Spleen (tissue), 11 donors: Measurements from ENCODE around the gene RANBP3L. TPM values are rescaled to one million over a fixed set of nuclear protein-coding genes. Genes with fewer than 3 reads are reported as not detected.

ENCODE experiments used
- DNase-seq: peaks from one replicate; pipeline ENCODE4 v3.0.0-alpha.2; 2020
- H3K27ac ChIP-seq, 8 donors: fragments of 200-600 bp; sonication (generic) in 7 of 8; 1 replicate in 4 of 8; 2 replicates in 4 of 8; pipeline versions ENCODE4 v1.5.0 to v1.8.0; 2016 to 2021; ENCODE audit warnings: inconsistent platforms in 4 of 8, mild to moderate bottlenecking in 4 of 8, moderate library complexity in 1 of 8
- H3K27me3 ChIP-seq, 7 donors: fragments of 200-600 bp; sonication (generic) in 6 of 7; replicated peaks in 1 of 7; 1 replicate in 4 of 7; 2 replicates in 3 of 7; pipeline versions ENCODE4 v1.5.0 to v1.8.0; 2016 to 2021; ENCODE audit warnings: inconsistent platforms in 3 of 7, mild to moderate bottlenecking in 1 of 7
- H3K36me3 ChIP-seq, 6 donors: fragments of 200-600 bp; sonication (generic) in 5 of 6; 1 replicate in 4 of 6; 2 replicates in 2 of 6; pipeline versions ENCODE4 v1.5.0 to v1.8.0; 2016 to 2021; ENCODE audit warnings: inconsistent platforms in 2 of 6
- H3K4me1 ChIP-seq, 6 donors: fragments of 200-600 bp; sonication (generic) in 5 of 6; 1 replicate in 3 of 6; 2 replicates in 3 of 6; pipeline versions ENCODE4 v1.5.0 to v1.8.0; 2016 to 2021; ENCODE audit warnings: inconsistent platforms in 3 of 6
- H3K4me3 ChIP-seq, 8 donors: fragments of 200-600 bp; sonication (generic) in 7 of 8; 1 replicate in 4 of 8; 2 replicates in 4 of 8; pipeline versions ENCODE4 v1.5.0 to v1.8.0; 2016 to 2021; ENCODE audit warnings: inconsistent platforms in 4 of 8, mild to moderate bottlenecking in 4 of 8, moderate library complexity in 2 of 8
- H3K9me3 ChIP-seq, 8 donors: fragments of 200-600 bp; sonication (generic) in 7 of 8; 1 replicate in 4 of 8; 2 replicates in 4 of 8; pipeline versions ENCODE4 v1.5.0 to v1.8.0; 2016 to 2021; ENCODE audit warnings: inconsistent platforms in 4 of 8
- CTCF ChIP-seq, 11 experiments: fragments of 200-600 bp in 7 of 11; fragments of 450-650 bp in 4 of 11; sonication (generic) in 4 of 11; IDR thresholded peaks in 8 of 11; conservative IDR thresholded peaks in 3 of 11; 1 replicate in 7 of 11; 2 replicates in 4 of 11; pipeline versions ENCODE4 v1.4.0 to v1.8.0; 2016 to 2021; ENCODE audit warnings: antibody characterized with exemption in 11 of 11, inconsistent platforms in 4 of 11, mild to moderate bottlenecking in 1 of 11
- POLR2A ChIP-seq, 3 donors: fragments of 450-650 bp; IDR thresholded peaks; one replicate each; pipeline ENCODE4 v1.5.1; 2017; ENCODE audit warnings: antibody characterized with exemption in 3 of 3, mild to moderate bottlenecking in 1 of 3
- POLR2AphosphoS5 ChIP-seq, 3 donors: sonication (generic); formaldehyde crosslinking; IDR thresholded peaks; one replicate each; pipeline ENCODE4 v1.5.1; 2017; ENCODE audit warnings: antibody characterized with exemption in 3 of 3
- WGBS, 5 donors: extraction: QIAGEN DNeasy Blood & Tissue Kit in 3 of 5; methylation state at CpG; one replicate each; pipeline versions ENCODE4 v1.1.5 to v1.1.7; 2013 to 2018; 5-methylcytosine and 5-hydroxymethylcytosine counted together
- intact Hi-C: fragments of 100-400 bp; cut with DNase I; formaldehyde crosslinking; loops from one replicate; pipeline ENCODE4 v1.15.0; 2023; ENCODE audit warnings: low total_unique reads
- polyA plus RNA-seq, 3 donors: library from polyadenylated mRNA; stranded (reverse); fragments of 200-250 nt; gene quantifications; one replicate each; pipeline ENCODE4 v1.2.1, GENCODE V29; 2013
- total RNA-seq, 7 donors: library from RNA; depleted of rRNA in 3 of 7; stranded (reverse); fragments of >200 nt in 3 of 7; fragmentation: NEBNext Ultra II Directional in 4 of 7; extraction: Animal tissue kit (Norgen Biotek cat#: 25700) in 4 of 7; gene quantifications; one replicate each; pipeline versions ENCODE4 v1.1.0 to v1.2.1, GENCODE V29; 2016 to 2021
- donor health status: healthy with polysubstance abuse.
- donor health status: DM: no; HTN: no; CAD: no; lungs with moderate emphysema.
- donor health status: DM: no; HTN: no; CAD: no.
- donor health status: Bipolar disorder and iron deficiency.
- donor health status: healthy.
- donor health status: DM: no; HTN: no; CAD: no.
- donor health status: DM: yes; HTN: yes; CAD: no.

The RANBP3L gene
- total and polyA plus RNA-seq, 10 donors = 0.02 to 0.97 (median 0.08) TPM; not detected in 6

GRCh38 chr5:36305571-36306326, 4.0 kb upstream of the RANBP3L start:
- intact Hi-C loops = no loop called here
- Histone ChIP-seq H3K36me3 (no peaks in the 10 kb centered on the region), H3K4me3 (no peak overlapping the region), H3K27me3 (no peaks in the 10 kb centered on the region), H3K4me1 (peaks cover 0 to 13% (median 4%) of the 10 kb centered on the region in 6 donors), H3K9me3 (no peaks in the 10 kb centered on the region), H3K27ac (no peak overlapping the region)
- DNase-seq = no peak
- WGBS, 5 donors = 38 to 47% (median 44%) methylated on average over 4 of the region's 4 CpGs
- TF ChIP-seq POLR2AphosphoS5 (IDR thresholded peaks at IDR 0.05) (no peak), POLR2A (IDR thresholded peaks at IDR 0.05) (no peak), CTCF (IDR thresholded peaks at IDR 0.05 in 8 of 11, conservative IDR thresholded peaks at IDR 0.05 in 3 of 11) (peak in 6 of 11 experiments; percentile 19 to 44 (median 30))

DNA sequence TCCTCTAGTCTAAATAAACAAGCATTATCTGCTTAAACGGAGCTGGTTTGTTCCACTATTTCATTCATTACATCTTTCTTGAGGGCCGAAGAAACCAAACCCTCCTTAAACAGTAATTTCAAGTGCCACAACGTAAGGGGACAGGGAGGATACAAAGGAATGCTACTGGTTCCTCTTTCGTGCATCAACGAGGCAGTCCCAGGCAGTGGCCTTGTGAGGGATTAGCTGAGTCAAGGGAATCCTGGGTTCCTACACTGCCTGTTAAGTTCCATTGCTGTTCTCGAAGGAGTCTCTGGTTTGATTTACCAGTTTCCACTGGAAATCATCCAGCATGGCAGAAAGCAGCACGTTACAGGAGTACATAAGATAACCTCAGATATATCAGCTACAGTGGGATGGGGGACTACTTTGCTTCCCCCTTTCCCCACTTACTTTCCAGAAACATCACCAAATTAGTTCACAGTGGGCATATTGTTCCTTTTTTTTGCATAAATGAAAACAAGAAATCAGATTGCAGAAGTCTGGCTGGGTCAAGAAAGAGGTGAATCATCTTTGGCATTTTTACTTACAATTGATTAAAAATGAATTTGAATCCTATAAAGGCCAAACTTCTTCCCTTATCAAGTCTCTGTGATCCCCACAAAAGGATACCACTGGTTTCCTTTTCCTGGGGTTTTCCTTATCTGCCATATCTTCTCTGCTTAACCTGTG, 2.5 kb upstream of the RANBP3L start:
- H3K27me3 ChIP-seq = no peaks in the 10 kb centered on the region
- H3K9me3 ChIP-seq = no peaks in the 10 kb centered on the region
- no peak for TF ChIP-seq CTCF (IDR thresholded peaks at IDR 0.05 in 8 of 11, conservative IDR thresholded peaks at IDR 0.05 in 3 of 11)
- TF ChIP-seq POLR2AphosphoS5 (IDR thresholded peaks at IDR 0.05) = no peak
- TF ChIP-seq POLR2A (IDR thresholded peaks at IDR 0.05) = no peak
- no peaks in the 10 kb centered on the region for H3K36me3 ChIP-seq
- H3K4me1 ChIP-seq = peaks cover 0 to 13% (median 4%) of the 10 kb centered on the region in 6 donors
- no peak overlapping the region for H3K27ac ChIP-seq
- no peak overlapping the region for H3K4me3 ChIP-seq
- 65 to 82% (median 68%) methylated on average over 7 of the region's 7 CpGs for WGBS, 5 donors
- DNase-seq = no peak
- intact Hi-C loops = no loop called here

GRCh38 chr5:36300927-36301540, 668 bp downstream of the RANBP3L start:
- H3K4me1 ChIP-seq = peaks cover 0 to 13% (median 4%) of the 10 kb centered on the region in 6 donors
- intact Hi-C loops = no loop called here
- TF ChIP-seq POLR2AphosphoS5 (IDR thresholded peaks at IDR 0.05) = no peak
- TF ChIP-seq CTCF (IDR thresholded peaks at IDR 0.05 in 8 of 11, conservative IDR thresholded peaks at IDR 0.05 in 3 of 11) = no peak
- TF ChIP-seq POLR2A (IDR thresholded peaks at IDR 0.05) = no peak
- H3K27me3 ChIP-seq = peaks cover 0 to 3% (median 0%) of the 10 kb centered on the region in 7 donors
- 55 to 93% (median 81%) methylated on average over 3 to 4 of the region's 4 CpGs for WGBS, 5 donors
- H3K27ac ChIP-seq = peak overlapping the region in 2 of 8 donors; percentile 35 to 49
- H3K4me3 ChIP-seq = no peak overlapping the region
- no peaks in the 10 kb centered on the region for H3K36me3 ChIP-seq
- no peaks in the 10 kb centered on the region for H3K9me3 ChIP-seq
- DNase-seq = no peak
